Caco-2 (cell line): ENCODE data around the gene IL10RA. TPM values are rescaled to one million over a fixed set of nuclear protein-coding genes. Genes with fewer than 3 reads are reported as not detected.

ENCODE experiments used
- BruUV-seq: library from RNA; stranded (reverse); fragments of 400-500 nt; replicated peaks from 2 replicates; lab custom pipeline; 2021; lab: Mats Ljungman, UMichigan
- CTCF ChIA-PET: fragments of 300-600 bp; sonication (Branson Sonifier 250); formaldehyde crosslinking; loops from one replicate; lab custom pipeline; 2022; ENCODE audit warnings: antibody characterized with exemption; lab: Charles Lee
- POLR2A ChIA-PET: fragments of 300-600 bp; sonication (Branson Sonifier 250); formaldehyde crosslinking; loops from one replicate; lab custom pipeline; 2022; ENCODE audit warnings: antibody characterized with exemption; lab: Charles Lee
- DNase-seq, 2 experiments: peaks; one replicate each; pipeline versions ENCODE4 v3.0.0 to v3.0.0-alpha.2; 2020 to 2022
- H3K27me3 ChIP-seq: replicated peaks from 2 replicates; pipeline ENCODE4 v1.6.0; 2011; ENCODE audit warnings: low read length; ENCODE audit not compliant: control insufficient read depth, insufficient read depth
- H3K36me3 ChIP-seq: 2 replicates; pipeline ENCODE4 v1.5.1; 2011; ENCODE audit warnings: low read length; ENCODE audit not compliant: control insufficient read depth, insufficient read depth
- H3K4me1 ChIP-seq: fragments of 250-450 bp; sonication (Bioruptor Pico); 2 replicates; pipeline ENCODE4 v1.5.1; 2020; ENCODE audit warnings: mild to moderate bottlenecking
- H3K4me3 ChIP-seq: 2 replicates; pipeline ENCODE4 v1.5.1; 2011; ENCODE audit warnings: low read depth, mild to moderate bottlenecking, control low read depth, low read length
- H3K9me3 ChIP-seq: fragments of 250-450 bp; sonication (Bioruptor Pico); 2 replicates; pipeline ENCODE4 v1.5.1; 2020; ENCODE audit warnings: mild to moderate bottlenecking, moderate library complexity
- H3K27ac Mint-ChIP-seq: one replicate; pipeline ENCODE4 v1.8.0; 2022; ENCODE audit warnings: mixed read lengths; ENCODE audit not compliant: unreplicated experiment
- H3K27me3 Mint-ChIP-seq: one replicate; pipeline ENCODE4 v1.8.0; 2022; ENCODE audit warnings: mixed read lengths; ENCODE audit not compliant: insufficient read depth, unreplicated experiment
- H3K36me3 Mint-ChIP-seq: one replicate; pipeline ENCODE4 v1.8.0; 2022; ENCODE audit warnings: mild to moderate bottlenecking, mixed read lengths; ENCODE audit not compliant: insufficient read depth, unreplicated experiment
- H3K4me1 Mint-ChIP-seq: one replicate; pipeline ENCODE4 v1.8.0; 2022; ENCODE audit warnings: low read depth, mixed read lengths; ENCODE audit not compliant: unreplicated experiment
- H3K4me3 Mint-ChIP-seq: one replicate; pipeline ENCODE4 v1.8.0; 2022; ENCODE audit warnings: mild to moderate bottlenecking, moderate library complexity, mixed read lengths; ENCODE audit not compliant: unreplicated experiment
- H3K9me3 Mint-ChIP-seq: one replicate; pipeline ENCODE4 v1.8.0; 2022; ENCODE audit warnings: mixed read lengths; ENCODE audit not compliant: unreplicated experiment
- intact Hi-C: fragments of 100-400 bp; cut with micrococcal nuclease; formaldehyde crosslinking; loops from one replicate; pipeline ENCODE4 v1.10.0; 2022; ENCODE audit not compliant: unreplicated experiment
- total RNA-seq: library from RNA; stranded (reverse); gene quantifications from 2 replicates; pipeline ENCODE4 v1.2.3, GENCODE V29; 2022
- TF ChIP-seq, protein P1 (sequence below), 2 experiments: fragments of 200-600 bp in 1 of 2; IDR thresholded peaks; 1 replicate in 1 of 2; 2 replicates in 1 of 2; pipeline versions ENCODE4 v1.5.1 to v1.8.0; 2011 to 2022; ENCODE audit warnings: antibody characterized with exemption in 1 of 2, control low read depth in 1 of 2, inconsistent platforms in 1 of 2, low read depth in 1 of 2, low read length in 1 of 2, mild to moderate bottlenecking in 1 of 2, moderate library complexity in 1 of 2; ENCODE audit not compliant: insufficient read depth in 1 of 2, severe bottlenecking in 1 of 2, unreplicated experiment in 1 of 2

IL10RA gene
- total RNA-seq, 1 experiment from 2014 or later, result 1.6 TPM

DNA sequence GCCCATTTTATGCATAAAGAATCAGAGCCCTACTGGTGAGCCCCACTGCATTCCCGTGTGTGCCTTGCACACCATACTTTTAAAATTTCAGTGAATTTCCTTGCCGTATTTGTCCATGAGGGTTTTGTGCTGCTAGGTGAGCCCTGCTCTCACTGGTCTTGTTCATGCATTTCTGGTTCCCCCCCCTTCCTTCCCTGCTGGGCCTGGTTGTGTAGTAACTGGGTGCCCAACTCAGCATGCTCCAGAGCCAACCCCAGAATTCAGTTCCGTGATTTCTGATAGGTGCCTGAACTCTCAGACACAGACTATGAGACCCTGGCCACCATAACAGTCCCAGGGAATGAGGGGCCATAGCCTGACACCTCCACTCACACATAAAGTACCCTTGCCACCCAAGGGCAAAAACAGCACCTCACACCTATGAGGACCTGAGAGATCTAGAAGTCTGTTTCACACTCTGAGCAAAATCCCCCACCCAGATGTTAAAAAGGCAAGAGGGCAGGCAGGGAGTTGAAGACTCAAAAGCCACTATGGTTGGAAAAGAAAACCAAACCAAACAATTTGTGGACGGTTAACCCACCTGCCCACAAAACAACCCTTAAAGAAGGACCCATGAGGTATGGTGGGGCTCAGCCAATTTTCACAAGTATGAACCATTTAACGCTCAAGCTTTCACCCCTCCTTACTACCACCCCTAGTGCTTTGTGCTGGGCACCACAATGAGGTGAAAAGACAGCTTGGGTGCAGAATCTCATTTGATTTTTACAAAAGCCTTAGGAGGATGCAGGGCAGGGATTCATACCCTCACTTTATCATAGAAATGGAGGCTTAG, 16.8 kb upstream of the IL10RA start:
- peaks cover 4% of the 10 kb centered on the region for H3K27me3 Mint-ChIP-seq
- H3K27me3 ChIP-seq, result no peaks in the 10 kb centered on the region
- BruUV-seq, result no TSS peak
- no peaks in the 10 kb centered on the region for H3K9me3 Mint-ChIP-seq
- H3K9me3 ChIP-seq, result no peaks in the 10 kb centered on the region
- TF ChIP-seq, protein P1, sequence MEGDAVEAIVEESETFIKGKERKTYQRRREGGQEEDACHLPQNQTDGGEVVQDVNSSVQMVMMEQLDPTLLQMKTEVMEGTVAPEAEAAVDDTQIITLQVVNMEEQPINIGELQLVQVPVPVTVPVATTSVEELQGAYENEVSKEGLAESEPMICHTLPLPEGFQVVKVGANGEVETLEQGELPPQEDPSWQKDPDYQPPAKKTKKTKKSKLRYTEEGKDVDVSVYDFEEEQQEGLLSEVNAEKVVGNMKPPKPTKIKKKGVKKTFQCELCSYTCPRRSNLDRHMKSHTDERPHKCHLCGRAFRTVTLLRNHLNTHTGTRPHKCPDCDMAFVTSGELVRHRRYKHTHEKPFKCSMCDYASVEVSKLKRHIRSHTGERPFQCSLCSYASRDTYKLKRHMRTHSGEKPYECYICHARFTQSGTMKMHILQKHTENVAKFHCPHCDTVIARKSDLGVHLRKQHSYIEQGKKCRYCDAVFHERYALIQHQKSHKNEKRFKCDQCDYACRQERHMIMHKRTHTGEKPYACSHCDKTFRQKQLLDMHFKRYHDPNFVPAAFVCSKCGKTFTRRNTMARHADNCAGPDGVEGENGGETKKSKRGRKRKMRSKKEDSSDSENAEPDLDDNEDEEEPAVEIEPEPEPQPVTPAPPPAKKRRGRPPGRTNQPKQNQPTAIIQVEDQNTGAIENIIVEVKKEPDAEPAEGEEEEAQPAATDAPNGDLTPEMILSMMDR (IDR thresholded peaks at IDR 0.05; ENCODE audit: insufficient read depth in 1 of 2, low read depth in 1 of 2, low read length in 1 of 2, severe bottlenecking in 1 of 2, unreplicated experiment in 1 of 2), result no peak
- no peak overlapping the region for H3K4me3 Mint-ChIP-seq
- intact Hi-C loops, result no loop called here
- ChIA-PET CTCF (no interaction called here), POLR2A (no interaction called here)
- no peak for DNase-seq
- H3K4me1 Mint-ChIP-seq, result no peaks in the 10 kb centered on the region
- H3K36me3 ChIP-seq, result no peaks in the 10 kb centered on the region
- H3K4me3 ChIP-seq, result no peak overlapping the region
- H3K27ac Mint-ChIP-seq, result no peak overlapping the region
- no peaks in the 10 kb centered on the region for H3K4me1 ChIP-seq
- no peaks in the 10 kb centered on the region for H3K36me3 Mint-ChIP-seq

DNA sequence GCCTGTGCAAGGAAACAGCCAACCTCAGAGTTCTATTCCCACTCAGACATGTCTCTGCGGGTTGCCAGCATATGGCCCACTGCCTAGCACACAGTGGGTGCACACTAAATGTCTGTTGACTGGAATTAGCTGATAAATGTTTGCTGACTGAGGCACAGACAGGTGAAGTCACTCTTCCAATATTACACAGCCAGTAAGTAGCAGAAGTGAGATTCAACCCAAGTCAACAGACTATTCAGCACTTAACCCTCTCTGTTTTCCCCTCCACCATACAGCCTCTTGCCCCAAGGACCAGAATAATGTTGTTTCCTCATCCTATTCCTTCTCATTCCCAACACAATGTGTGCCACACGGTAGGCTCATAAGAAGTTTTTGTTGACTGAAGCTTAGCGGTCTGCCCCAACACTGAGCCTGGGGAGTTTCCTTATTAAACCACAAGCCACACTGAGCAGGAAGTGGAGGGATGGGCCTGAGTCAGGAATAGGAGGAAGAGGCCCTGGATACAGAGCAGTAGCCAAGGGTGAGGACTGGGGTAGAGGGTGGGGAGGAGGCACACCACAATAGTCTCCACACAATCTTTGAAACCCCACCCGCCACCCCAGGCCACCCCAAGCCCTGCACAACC, 15.7 kb upstream of the IL10RA start:
- CTCF ChIA-PET, result no interaction called here
- no peak overlapping the region for H3K4me3 ChIP-seq
- H3K36me3 ChIP-seq, result no peaks in the 10 kb centered on the region
- Mint-ChIP-seq H3K27ac (no peak overlapping the region), H3K36me3 (no peaks in the 10 kb centered on the region), H3K9me3 (no peaks in the 10 kb centered on the region), H3K4me1 (no peaks in the 10 kb centered on the region), H3K27me3 (peaks cover 4% of the 10 kb centered on the region), H3K4me3 (no peak overlapping the region)
- TF ChIP-seq, protein P1 (IDR thresholded peaks at IDR 0.05; ENCODE audit: insufficient read depth in 1 of 2, low read depth in 1 of 2, low read length in 1 of 2, severe bottlenecking in 1 of 2, unreplicated experiment in 1 of 2), result no peak
- no TSS peak for BruUV-seq
- intact Hi-C loops, result no loop called here
- no peak for DNase-seq
- no peaks in the 10 kb centered on the region for H3K27me3 ChIP-seq
- no peaks in the 10 kb centered on the region for H3K9me3 ChIP-seq
- POLR2A ChIA-PET, result no interaction called here
- H3K4me1 ChIP-seq, result no peaks in the 10 kb centered on the region

DNA sequence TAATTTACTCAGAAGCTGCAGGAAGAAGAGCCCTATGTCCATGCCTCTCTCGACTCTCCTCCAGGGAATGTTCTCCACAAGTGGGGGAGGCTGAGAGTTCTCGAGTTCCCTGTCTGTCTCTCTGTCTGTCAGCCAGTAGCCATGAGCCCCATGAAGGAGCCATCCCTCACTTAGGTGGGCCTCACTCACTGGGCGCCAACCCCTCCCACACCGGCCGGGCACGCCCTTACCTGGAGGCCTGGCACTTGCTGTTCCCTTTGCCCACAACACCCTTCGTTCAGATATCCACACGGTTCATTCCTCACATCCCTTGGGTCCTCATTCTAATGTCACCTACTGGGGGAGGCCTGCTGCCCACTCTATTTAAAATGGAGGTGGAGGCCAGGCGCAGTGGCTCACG, 14.2 kb upstream of the IL10RA start:
- CTCF ChIA-PET, result no interaction called here
- no peak for DNase-seq
- no peaks in the 10 kb centered on the region for H3K36me3 Mint-ChIP-seq
- Histone ChIP-seq H3K4me1 (no peaks in the 10 kb centered on the region), H3K36me3 (no peaks in the 10 kb centered on the region), H3K27me3 (no peaks in the 10 kb centered on the region), H3K9me3 (no peaks in the 10 kb centered on the region), H3K4me3 (no peak overlapping the region)
- BruUV-seq, result no TSS peak
- no peak overlapping the region for H3K27ac Mint-ChIP-seq
- intact Hi-C loops, result no loop called here
- peaks cover 4% of the 10 kb centered on the region for H3K27me3 Mint-ChIP-seq
- no peaks in the 10 kb centered on the region for H3K4me1 Mint-ChIP-seq
- no peaks in the 10 kb centered on the region for H3K9me3 Mint-ChIP-seq
- POLR2A ChIA-PET, result interaction anchor here (0.6 kb wide), 1 partner anchor 75 kb away, joined by 12 read pairs; no protein-coding TSS in a partner anchor
- TF ChIP-seq, protein P1 (IDR thresholded peaks at IDR 0.05; ENCODE audit: insufficient read depth in 1 of 2, low read depth in 1 of 2, low read length in 1 of 2, severe bottlenecking in 1 of 2, unreplicated experiment in 1 of 2), result no peak
- H3K4me3 Mint-ChIP-seq, result no peak overlapping the region
